Measurements from ENCODE around the gene RFC2. TPM values are rescaled to one million over a fixed set of nuclear protein-coding genes. Genes with fewer than 3 reads are reported as not detected.

RFC2 gene
- total RNA-seq, 2 experiments from 2014 or later: 77.4 to 79.2 TPM

GRCh38 chr7:74289659-74290552, 35.7 kb upstream of the RFC2 start:
- Histone ChIP-seq H2AFZ (ENCODE audit: low read length) (no peak overlapping the region), H3K4me1 (ENCODE audit: insufficient read depth, low read length, poor library complexity, severe bottlenecking) (peaks cover 33% of the 10 kb centered on the region), H3K9me2 (ENCODE audit: insufficient read depth, low read length) (no peaks in the 10 kb centered on the region), H3K79me2 (ENCODE audit: insufficient read depth, low read depth, low read length) (no peaks in the 10 kb centered on the region), H3K4me3 (ENCODE audit: low read depth, low read length, poor library complexity, severe bottlenecking) (peak overlapping the region; percentile 74), H3K27ac (ENCODE audit: low read depth, low read length, poor library complexity, severe bottlenecking) (no peak overlapping the region), H3K36me3 (ENCODE audit: insufficient read depth, low read length) (no peaks in the 10 kb centered on the region), H4K20me1 (ENCODE audit: insufficient read depth, low read length) (no peaks in the 10 kb centered on the region), H3K4me2 (ENCODE audit: low read length) (peak overlapping the region; percentile 77), H3K9me3 (ENCODE audit: low read length) (no peaks in the 10 kb centered on the region)
- ChIA-PET CTCF (ENCODE audit: unreplicated experiment) (no interaction called here), POLR2A (interaction anchor here (0.6 to 1.7 kb wide), 3 partner anchors 19 to 116 kb away, joined by 3 to 8 read pairs (median 5); no protein-coding TSS in a partner anchor)
- BruUV-seq (replicated peaks): no TSS peak
- DNase-seq (ENCODE audit: low spot score): no peak
- intact Hi-C loops (cut with micrococcal nuclease; ENCODE audit: unreplicated experiment): loop anchor here (1.0 to 5.0 kb wide), 2 partner anchors 20 to 112 kb away; no protein-coding TSS in a partner anchor
- TF ChIP-seq CTCF (conservative IDR thresholded peaks at IDR 0.05; ENCODE audit: low read length) (no peak), EZH2phosphoT487 (IDR thresholded peaks at IDR 0.05; ENCODE audit: borderline replicate concordance, low read depth, low read length) (no peak)

GRCh38 chr7:74289018-74289658, 34.9 kb upstream of the RFC2 start, which contains the start of gene CLIP2:
CLIP2 (plus strand) TSS chr7:74289407; CDS start chr7:74317547, 28,140 bp downstream.
- no TSS peak for BruUV-seq (replicated peaks)
- ChIA-PET CTCF (ENCODE audit: unreplicated experiment) (no interaction called here), POLR2A (interaction anchor here (0.6 to 1.7 kb wide), 3 partner anchors 18 to 116 kb away, joined by 3 to 8 read pairs (median 5); no protein-coding TSS in a partner anchor)
- DNase-seq (ENCODE audit: low spot score): peak; percentile 83
- Histone ChIP-seq H3K27ac (ENCODE audit: low read depth, low read length, poor library complexity, severe bottlenecking) (no peak within 1 kb of the TSS), H3K9me2 (ENCODE audit: insufficient read depth, low read length) (no peaks in the 10 kb centered on the region), H3K4me1 (ENCODE audit: insufficient read depth, low read length, poor library complexity, severe bottlenecking) (peaks cover 38% of the 10 kb centered on the region), H2AFZ (ENCODE audit: low read length) (peak within 1 kb of the TSS; percentile 94), H4K20me1 (ENCODE audit: insufficient read depth, low read length) (no peaks in the 10 kb centered on the region), H3K4me2 (ENCODE audit: low read length) (peak within 1 kb of the TSS; percentile 95), H3K36me3 (ENCODE audit: insufficient read depth, low read length) (no peaks in the 10 kb centered on the region), H3K79me2 (ENCODE audit: insufficient read depth, low read depth, low read length) (no peaks in the 10 kb centered on the region), H3K9me3 (ENCODE audit: low read length) (no peaks in the 10 kb centered on the region), H3K4me3 (ENCODE audit: low read depth, low read length, poor library complexity, severe bottlenecking) (peak within 1 kb of the TSS; percentile 74)
- intact Hi-C loops (cut with micrococcal nuclease; ENCODE audit: unreplicated experiment): loop anchor here (1.0 kb wide), 1 partner anchor 19 kb away; no protein-coding TSS in a partner anchor
- no peak for TF ChIP-seq EZH2phosphoT487 (IDR thresholded peaks at IDR 0.05; ENCODE audit: borderline replicate concordance, low read depth, low read length)
- TF ChIP-seq CTCF (conservative IDR thresholded peaks at IDR 0.05; ENCODE audit: low read length): no peak

All from OCI-LY7 (cell line).